Stimulated activated naive CD4-positive, alpha-beta T cell treated with Interleukin-2 at 50 U/mL for 16 hours (primary cell): ENCODE measurements around the gene SORBS2.

ENCODE experiments used
- DNase-seq: peaks from one replicate; lab custom pipeline; 2025; lab: John Stamatoyannopoulos, UW

The SORBS2 gene

GRCh38 chr4:185677637-185678314 lies 134.2 kb downstream of the SORBS2 start:
- no peak for DNase-seq

DNA sequence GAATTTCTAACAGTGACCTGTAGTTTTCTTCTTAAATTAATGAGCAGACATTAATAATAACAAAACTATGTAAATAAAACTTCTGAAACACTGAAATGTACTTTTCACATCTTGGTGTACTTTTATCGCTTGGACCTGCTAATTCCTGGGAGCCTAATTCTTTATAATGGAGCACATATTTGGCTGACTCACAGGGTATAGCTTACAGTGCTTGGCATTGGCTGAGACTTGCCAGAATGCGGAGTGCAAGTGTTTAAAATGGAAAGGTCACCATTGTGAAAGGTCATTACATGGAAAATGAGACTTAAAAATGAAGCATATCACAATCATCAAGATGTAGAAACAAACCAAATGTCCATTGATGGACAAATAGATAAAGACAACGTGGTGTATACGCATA lies 139.4 kb downstream of the SORBS2 start:
- DNase-seq = no peak

DNA sequence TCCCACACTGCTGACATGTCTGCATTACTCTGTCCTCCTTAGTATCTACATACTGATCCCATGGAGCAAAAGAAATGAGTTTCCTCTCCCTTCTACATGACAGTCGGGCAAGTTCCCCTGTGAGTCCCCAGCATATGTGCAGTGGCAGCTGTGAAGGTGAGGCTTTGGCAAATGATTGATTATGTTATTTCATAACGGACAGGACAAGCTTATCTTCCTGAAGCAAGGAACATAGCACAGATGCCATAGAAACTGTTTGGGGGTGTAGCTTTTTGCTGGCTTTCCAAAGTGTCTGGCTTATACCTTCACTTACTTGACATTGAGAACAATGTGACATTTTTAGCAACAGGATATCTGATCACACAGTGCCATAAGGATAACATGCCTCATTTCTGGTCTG lies 139.8 kb downstream of the SORBS2 start:
- no peak for DNase-seq

DNA sequence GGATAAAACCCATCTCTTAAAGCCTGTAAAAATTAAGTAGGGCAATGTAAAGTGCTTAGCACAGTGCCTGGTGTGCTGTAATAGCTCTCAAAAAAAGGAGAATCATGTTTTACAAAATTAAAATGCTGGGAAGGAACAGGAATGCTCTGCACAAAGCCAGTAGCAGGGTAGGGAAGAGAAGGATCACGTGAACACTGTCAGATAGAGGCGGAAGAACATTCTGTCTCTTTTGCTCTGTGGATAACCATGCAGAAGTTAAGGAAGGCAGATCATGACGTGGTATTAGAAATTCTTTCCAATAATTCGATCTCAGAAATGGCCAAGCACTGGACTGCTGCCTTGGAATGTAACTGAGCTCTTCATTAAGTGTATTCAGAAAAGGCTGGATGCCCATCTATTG lies 140.5 kb downstream of the SORBS2 start:
- no peak for DNase-seq

GRCh38 chr4:185671066-185671465 lies 140.9 kb downstream of the SORBS2 start:
- no peak for DNase-seq

GRCh38 chr4:185669288-185669687 lies 142.7 kb downstream of the SORBS2 start:
- no peak for DNase-seq

DNA sequence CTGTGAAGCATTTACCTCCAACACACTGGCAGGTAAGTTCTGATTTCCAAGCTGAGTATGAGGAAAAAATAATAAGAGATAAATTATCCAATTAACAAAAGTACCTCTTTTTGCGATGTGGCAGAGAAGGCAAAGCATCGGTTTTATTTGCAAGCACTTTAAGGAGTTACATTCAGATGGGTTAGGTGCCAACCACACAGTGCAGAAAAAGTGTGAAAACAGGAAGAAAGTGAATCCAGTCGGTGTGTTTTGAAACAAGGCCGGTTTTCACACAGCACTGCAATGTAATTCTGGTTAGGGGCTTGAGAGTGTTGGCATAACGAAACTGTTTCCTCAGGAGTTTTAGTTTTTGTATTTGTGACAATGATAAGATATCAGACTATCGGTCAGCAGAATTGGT lies 145.8 kb downstream of the SORBS2 start:
- no peak for DNase-seq

DNA sequence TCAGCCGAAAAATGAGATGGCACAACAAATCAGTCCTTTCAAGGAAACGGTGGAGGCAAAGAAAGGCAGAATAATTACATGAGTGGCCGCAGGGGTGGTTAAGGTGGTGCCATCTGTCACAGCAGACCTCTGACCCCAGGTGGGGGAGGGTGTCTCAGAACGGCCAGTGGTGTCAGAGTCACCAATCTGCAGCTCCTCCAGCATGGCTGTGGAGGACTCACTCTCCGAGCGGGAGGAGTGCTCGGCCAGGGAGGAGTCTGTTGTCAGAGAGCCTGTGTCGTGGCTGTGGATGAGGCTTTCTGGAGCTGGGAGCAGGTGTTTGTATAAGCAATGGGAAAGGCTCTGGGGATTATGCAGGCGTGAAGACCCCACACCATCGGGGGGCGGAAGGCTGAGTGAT lies 146.3 kb downstream of the SORBS2 start:
- DNase-seq = no peak

DNA sequence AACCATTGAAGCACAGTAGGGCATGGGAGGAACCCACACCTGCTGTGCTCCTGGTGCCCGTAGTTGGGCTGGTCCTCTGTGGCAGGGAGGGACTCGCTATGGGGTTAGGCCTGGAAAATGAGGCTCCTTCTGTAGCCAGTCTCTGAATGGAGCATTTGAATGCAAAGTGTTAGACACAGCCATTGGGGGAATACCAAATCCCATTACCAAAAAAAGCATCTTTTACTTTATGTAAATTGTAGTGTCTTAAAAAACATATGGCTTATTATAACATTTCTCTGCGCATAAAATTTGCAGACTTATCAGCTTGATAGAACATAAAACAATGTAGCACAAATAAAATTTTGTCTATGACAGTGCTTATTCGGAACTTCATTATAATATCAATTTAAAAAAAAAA lies 147.5 kb downstream of the SORBS2 start:
- no peak for DNase-seq

- no peak for DNase-seq
Measured at GRCh38 chr4:185662030-185662778, 149.8 kb downstream of the SORBS2 start.

DNA sequence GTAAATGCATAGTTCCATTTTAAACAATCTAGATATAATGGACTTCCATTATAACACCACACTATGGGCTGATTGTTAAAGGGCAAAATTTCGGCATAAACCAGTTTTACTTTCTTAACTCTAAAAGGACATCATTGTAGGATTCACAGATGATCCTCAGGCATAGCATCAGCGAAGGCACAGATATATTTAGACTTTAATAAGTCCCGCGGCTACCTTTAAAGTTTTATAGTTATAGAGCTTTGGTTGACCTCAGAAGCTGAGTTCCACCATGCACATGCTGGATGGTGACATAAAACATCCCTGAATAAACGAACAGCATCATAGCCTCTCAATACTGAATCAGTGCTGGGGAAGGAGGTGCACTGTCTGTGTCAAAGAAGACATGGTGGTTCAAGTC lies 151.7 kb downstream of the SORBS2 start:
- no peak for DNase-seq

DNA sequence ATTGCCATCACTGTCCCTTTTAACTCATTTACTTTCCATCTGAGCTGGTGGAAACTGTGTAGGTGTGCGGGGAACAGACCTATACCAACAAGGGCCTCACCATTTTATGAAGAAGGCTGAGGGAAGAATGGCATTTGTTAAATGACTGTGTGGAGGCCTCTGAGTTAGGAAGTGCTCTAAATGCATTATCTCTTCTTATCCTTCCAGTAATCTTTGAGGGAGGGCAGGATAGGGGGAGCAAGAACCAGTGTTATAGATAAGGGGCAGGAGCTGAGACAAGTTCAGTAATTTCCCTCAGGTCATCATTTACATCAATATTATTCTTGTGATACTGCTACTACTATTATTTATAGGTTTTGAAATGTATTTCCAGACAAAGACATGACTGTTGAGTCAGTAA lies 154.3 kb downstream of the SORBS2 start:
- no peak for DNase-seq

GRCh38 chr4:185657183-185657582 lies 154.8 kb downstream of the SORBS2 start:
- DNase-seq = no peak

- DNase-seq = no peak
Measured at GRCh38 chr4:185656467-185656931, 155.5 kb downstream of the SORBS2 start.

- DNase-seq = no peak
Measured at GRCh38 chr4:185654965-185655554, 156.9 kb downstream of the SORBS2 start.

DNA sequence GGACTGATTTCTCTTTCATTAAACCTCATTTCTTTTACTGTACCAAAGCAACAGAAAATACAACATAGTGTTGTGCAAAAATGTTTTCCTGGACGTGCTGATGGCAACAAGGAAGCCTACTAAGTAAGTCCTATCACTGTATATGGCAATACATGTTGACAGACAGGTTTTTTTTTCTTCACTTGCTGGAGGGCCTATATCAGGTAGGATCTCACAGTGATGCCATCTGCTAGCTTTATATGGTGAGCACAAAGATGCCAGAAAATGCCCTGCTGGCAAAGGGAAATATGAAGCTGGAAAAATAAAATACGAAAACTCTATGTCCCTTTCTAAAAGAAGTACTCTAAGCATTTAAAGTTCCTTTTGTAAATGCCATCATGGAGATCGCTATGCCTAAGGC lies 157.7 kb downstream of the SORBS2 start:
- DNase-seq = no peak

GRCh38 chr4:185651851-185652250 lies 160.1 kb downstream of the SORBS2 start:
- DNase-seq = no peak

DNA sequence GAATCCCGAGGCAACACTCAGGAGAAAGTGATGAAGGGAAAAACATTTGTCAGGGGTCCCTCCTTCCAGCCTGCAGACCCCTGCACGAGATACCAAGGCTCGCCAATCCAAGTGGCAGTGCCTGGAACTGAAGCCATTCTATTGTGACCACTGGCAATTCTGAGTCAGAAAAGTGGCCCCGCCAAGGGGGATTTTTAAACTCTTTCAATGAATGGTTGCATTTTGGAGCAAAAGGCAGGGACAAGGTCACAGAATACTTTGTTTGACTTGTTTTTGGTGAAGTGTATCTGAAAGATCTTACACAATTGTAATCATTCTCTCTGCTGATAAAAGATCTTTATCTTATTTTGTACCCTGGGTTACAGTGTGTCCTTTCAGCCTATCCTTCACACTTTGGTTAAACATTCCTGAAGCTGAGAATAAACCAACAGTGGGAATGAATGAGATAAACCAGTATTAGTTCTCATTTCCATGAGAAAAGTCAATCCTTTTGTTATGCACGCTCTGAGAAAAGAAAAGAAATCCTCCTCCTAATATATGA lies 160.8 kb downstream of the SORBS2 start:
- DNase-seq = no peak

GRCh38 chr4:185648631-185649030 lies 163.4 kb downstream of the SORBS2 start:
- no peak for DNase-seq

DNA sequence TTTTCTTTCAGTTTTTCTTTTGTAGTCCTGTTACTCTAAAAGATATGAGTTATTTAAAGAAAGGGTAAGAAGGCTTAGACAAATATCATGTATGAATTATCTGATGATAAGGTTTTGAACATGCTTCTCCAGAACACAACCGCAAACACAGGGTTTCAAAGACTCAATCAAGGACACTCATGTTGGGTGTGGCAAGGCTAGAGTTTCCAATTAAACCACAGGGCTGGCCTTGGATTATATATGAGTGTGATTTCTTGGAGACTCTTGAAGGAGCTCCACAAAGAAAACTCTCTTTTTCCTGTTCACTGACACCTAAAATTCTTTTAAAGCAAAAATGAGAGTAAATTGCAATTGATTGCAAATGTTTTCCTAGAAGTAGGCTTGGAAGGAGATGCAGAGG lies 166.6 kb downstream of the SORBS2 start:
- DNase-seq = no peak

DNA sequence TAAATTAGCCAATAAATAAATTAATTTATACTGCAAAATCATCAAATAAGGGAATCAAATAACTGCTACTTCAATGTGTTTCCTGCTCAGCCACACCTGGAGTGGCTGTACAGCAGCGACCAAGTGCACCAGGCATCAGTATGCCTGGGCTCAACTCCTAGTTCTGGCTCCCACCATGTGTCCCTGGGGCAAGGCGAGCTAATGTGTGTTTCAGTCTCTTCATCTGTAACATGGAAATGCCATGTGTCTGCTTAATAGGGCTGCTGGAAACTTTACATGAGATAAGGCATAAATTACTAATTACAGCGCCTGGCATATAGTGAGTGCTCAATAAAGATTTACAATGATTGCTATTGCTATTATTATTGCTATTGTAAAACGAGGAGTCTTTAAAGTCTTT lies 167.6 kb downstream of the SORBS2 start:
- DNase-seq = no peak

GRCh38 chr4:185642907-185643306 lies 169.1 kb downstream of the SORBS2 start:
- DNase-seq = no peak
